ENCODE data around the gene KCNJ10. TPM values are rescaled to one million over a fixed set of nuclear protein-coding genes. Genes with fewer than 3 reads are reported as not detected.

KCNJ10 gene
- total and polyA plus RNA-seq, 2 of the 13 experiments (the other 11 are each of a cell fraction or from before 2014, with no cell fraction given) = 4.4 to 10.3 TPM

GRCh38 chr1:160046494-160047110, 23.4 kb downstream of the KCNJ10 start (continued):
- TF ChIP-seq CEBPB (IDR thresholded peaks at IDR 0.05; ENCODE audit: borderline replicate concordance, low read depth, low read length) (no peak), ZNF205 (CRISPR knock-in tag; IDR thresholded peaks at IDR 0.05) (no peak), CHD4 (IDR thresholded peaks at IDR 0.05; ENCODE audit: borderline replicate concordance, low read length) (no peak), AGO2 (optimal IDR thresholded peaks at IDR 0.05; ENCODE audit: low read depth, low read length) (no peak), ZNF296 (CRISPR knock-in tag; conservative IDR thresholded peaks at IDR 0.05) (no peak), FIP1L1 (IDR thresholded peaks at IDR 0.05; ENCODE audit: borderline replicate concordance, insufficient read depth, low read depth, low read length) (no peak), NCOR1 (IDR thresholded peaks at IDR 0.05; ENCODE audit: borderline replicate concordance, low read length) (no peak), ARNT2 (CRISPR knock-in tag; IDR thresholded peaks at IDR 0.05; ENCODE audit: low read depth) (no peak), BRCA1 (CRISPR knock-in tag; IDR thresholded peaks at IDR 0.05) (no peak), ZNF703 (CRISPR knock-in tag; IDR thresholded peaks at IDR 0.05; ENCODE audit: borderline replicate concordance) (no peak), FOXA3 (CRISPR knock-in tag; IDR thresholded peaks at IDR 0.05) (0 out of 2 replicates have a peak, but pooled peaks have one; percentile 12), FOXP1 (IDR thresholded peaks at IDR 0.05) (no peak), FOXP1 (CRISPR knock-in tag; IDR thresholded peaks at IDR 0.05) (peak; percentile 25; the same call in 1 of the 2 replicates), PAF1 (CRISPR knock-in tag; IDR thresholded peaks at IDR 0.05) (no peak), NFATC3 (CRISPR knock-in tag; IDR thresholded peaks at IDR 0.05) (no peak), BCL6 (CRISPR knock-in tag; IDR thresholded peaks at IDR 0.05) (no peak), ZNF333 (CRISPR knock-in tag; IDR thresholded peaks at IDR 0.05; ENCODE audit: borderline replicate concordance) (no peak), ZMYM2 (CRISPR knock-in tag; IDR thresholded peaks at IDR 0.05) (no peak), JUND (CRISPR knock-in tag; IDR thresholded peaks at IDR 0.05) (no peak), RARA (CRISPR knock-in tag; IDR thresholded peaks at IDR 0.05) (no peak), ZNF572 (CRISPR knock-in tag; IDR thresholded peaks at IDR 0.05) (no peak), ZNF367 (CRISPR knock-in tag; IDR thresholded peaks at IDR 0.05; ENCODE audit: borderline replicate concordance) (no peak), ZNF552 (CRISPR knock-in tag; IDR thresholded peaks at IDR 0.05; ENCODE audit: borderline replicate concordance) (no peak), EHMT2 (IDR thresholded peaks at IDR 0.05; ENCODE audit: borderline replicate concordance, low read depth, low read length) (no peak), MLLT10 (CRISPR knock-in tag; IDR thresholded peaks at IDR 0.05) (no peak)
- TF ChIP-seq, protein P1, sequence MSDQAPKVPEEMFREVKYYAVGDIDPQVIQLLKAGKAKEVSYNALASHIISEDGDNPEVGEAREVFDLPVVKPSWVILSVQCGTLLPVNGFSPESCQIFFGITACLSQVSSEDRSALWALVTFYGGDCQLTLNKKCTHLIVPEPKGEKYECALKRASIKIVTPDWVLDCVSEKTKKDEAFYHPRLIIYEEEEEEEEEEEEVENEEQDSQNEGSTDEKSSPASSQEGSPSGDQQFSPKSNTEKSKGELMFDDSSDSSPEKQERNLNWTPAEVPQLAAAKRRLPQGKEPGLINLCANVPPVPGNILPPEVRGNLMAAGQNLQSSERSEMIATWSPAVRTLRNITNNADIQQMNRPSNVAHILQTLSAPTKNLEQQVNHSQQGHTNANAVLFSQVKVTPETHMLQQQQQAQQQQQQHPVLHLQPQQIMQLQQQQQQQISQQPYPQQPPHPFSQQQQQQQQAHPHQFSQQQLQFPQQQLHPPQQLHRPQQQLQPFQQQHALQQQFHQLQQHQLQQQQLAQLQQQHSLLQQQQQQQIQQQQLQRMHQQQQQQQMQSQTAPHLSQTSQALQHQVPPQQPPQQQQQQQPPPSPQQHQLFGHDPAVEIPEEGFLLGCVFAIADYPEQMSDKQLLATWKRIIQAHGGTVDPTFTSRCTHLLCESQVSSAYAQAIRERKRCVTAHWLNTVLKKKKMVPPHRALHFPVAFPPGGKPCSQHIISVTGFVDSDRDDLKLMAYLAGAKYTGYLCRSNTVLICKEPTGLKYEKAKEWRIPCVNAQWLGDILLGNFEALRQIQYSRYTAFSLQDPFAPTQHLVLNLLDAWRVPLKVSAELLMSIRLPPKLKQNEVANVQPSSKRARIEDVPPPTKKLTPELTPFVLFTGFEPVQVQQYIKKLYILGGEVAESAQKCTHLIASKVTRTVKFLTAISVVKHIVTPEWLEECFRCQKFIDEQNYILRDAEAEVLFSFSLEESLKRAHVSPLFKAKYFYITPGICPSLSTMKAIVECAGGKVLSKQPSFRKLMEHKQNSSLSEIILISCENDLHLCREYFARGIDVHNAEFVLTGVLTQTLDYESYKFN (CRISPR knock-in tag; conservative IDR thresholded peaks at IDR 0.05) = no peak
- TF ChIP-seq, protein P2, sequence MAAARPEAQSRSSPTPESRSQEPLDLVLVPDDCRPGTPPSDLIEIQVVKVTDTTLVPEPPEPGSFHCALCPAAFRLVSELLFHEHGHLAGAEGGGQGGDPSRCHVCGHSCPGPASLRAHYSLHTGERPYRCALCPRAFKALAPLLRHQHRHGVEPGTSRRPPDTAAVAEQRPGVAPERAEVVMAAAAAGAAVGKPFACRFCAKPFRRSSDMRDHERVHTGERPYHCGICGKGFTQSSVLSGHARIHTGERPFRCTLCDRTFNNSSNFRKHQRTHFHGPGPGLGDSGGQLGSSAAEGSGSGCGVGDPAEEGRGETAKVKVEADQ (CRISPR knock-in tag; IDR thresholded peaks at IDR 0.05; ENCODE audit: borderline replicate concordance) = no peak
- TF ChIP-seq, protein P3, sequence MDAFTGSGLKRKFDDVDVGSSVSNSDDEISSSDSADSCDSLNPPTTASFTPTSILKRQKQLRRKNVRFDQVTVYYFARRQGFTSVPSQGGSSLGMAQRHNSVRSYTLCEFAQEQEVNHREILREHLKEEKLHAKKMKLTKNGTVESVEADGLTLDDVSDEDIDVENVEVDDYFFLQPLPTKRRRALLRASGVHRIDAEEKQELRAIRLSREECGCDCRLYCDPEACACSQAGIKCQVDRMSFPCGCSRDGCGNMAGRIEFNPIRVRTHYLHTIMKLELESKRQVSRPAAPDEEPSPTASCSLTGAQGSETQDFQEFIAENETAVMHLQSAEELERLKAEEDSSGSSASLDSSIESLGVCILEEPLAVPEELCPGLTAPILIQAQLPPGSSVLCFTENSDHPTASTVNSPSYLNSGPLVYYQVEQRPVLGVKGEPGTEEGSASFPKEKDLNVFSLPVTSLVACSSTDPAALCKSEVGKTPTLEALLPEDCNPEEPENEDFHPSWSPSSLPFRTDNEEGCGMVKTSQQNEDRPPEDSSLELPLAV (CRISPR knock-in tag; conservative IDR thresholded peaks at IDR 0.05; ENCODE audit: low read depth) = no peak

Measured in HepG2 (cell line).